H1 (cell line): Measurements from ENCODE around the gene STPG1.
"Not testable (repeated sequence)": the region's sequence is repeated elsewhere in the genome, so short reads cannot be mapped to it uniquely, and the experiment has no call there.

Experiments used
- BACH1 ChIP-seq: IDR thresholded peaks from 2 replicates; pipeline ENCODE4 v1.6.1; 2012; ENCODE audit warnings: low read length, improper control_type of control experiment
- EP300 ChIP-seq, 2 experiments: IDR thresholded peaks; 1 replicate in 1 of 2; 2 replicates in 1 of 2; pipeline ENCODE4 v1.6.1; 2011 to 2012; ENCODE audit warnings: low read depth in 2 of 2, low read length in 2 of 2, mild to moderate bottlenecking in 2 of 2, borderline replicate concordance in 1 of 2, inconsistent platforms in 1 of 2, moderate library complexity in 1 of 2
- EZH2 ChIP-seq: fragments of 200-600 bp; sonication (generic); IDR thresholded peaks from 2 replicates; pipeline ENCODE4 v1.7.1; 2012; ENCODE audit warnings: low read depth, mild to moderate bottlenecking, moderate library complexity, low read length, inconsistent platforms; ENCODE audit not compliant: severe bottlenecking
- GABPA ChIP-seq: IDR thresholded peaks from 2 replicates; pipeline ENCODE4 v1.6.1; 2011; ENCODE audit warnings: mild to moderate bottlenecking, low read length, moderate library complexity, borderline replicate concordance; ENCODE audit not compliant: insufficient read depth
- HDAC2 ChIP-seq, 2 experiments: fragments of 300-600 bp in 1 of 2; sonication (generic) in 1 of 2; IDR thresholded peaks; 2 replicates each; pipeline ENCODE4 v1.6.1; 2011 to 2012; ENCODE audit warnings: low read depth in 2 of 2, low read length in 2 of 2, mild to moderate bottlenecking in 2 of 2, moderate library complexity in 2 of 2, borderline replicate concordance in 1 of 2, inconsistent platforms in 1 of 2
- JUN ChIP-seq: IDR thresholded peaks from 2 replicates; pipeline ENCODE4 v1.6.1; 2011; ENCODE audit warnings: low read depth, mild to moderate bottlenecking, improper control_type of control experiment, low read length
- TF ChIP-seq, protein P1 (sequence below), 3 experiments: IDR thresholded peaks; 1 replicate in 2 of 3; 2 replicates in 1 of 3; pipeline versions ENCODE4 v1.5.1 to v1.6.1; 2011; ENCODE audit warnings: low read length in 3 of 3, mild to moderate bottlenecking in 3 of 3, inconsistent platforms in 2 of 3, low read depth in 1 of 3, moderate library complexity in 1 of 3; ENCODE audit not compliant: insufficient read depth in 1 of 3; ENCODE audit errors: control extremely low read depth in 1 of 3
- TF ChIP-seq, protein P2 (sequence below): IDR thresholded peaks from 2 replicates; pipeline ENCODE4 v1.6.1; 2012; ENCODE audit warnings: low read length, inconsistent platforms

- TF ChIP-seq GABPA; JUN; HDAC2 (IDR thresholded peaks at IDR 0.05; ENCODE audit: borderline replicate concordance in 1 of 2, low read depth in 2 of 2, low read length in 2 of 2); EZH2; BACH1; EP300 (IDR thresholded peaks at IDR 0.05; ENCODE audit: borderline replicate concordance in 1 of 2, low read depth in 2 of 2, low read length in 2 of 2): not testable (repeated sequence)
- TF ChIP-seq, protein P1, sequence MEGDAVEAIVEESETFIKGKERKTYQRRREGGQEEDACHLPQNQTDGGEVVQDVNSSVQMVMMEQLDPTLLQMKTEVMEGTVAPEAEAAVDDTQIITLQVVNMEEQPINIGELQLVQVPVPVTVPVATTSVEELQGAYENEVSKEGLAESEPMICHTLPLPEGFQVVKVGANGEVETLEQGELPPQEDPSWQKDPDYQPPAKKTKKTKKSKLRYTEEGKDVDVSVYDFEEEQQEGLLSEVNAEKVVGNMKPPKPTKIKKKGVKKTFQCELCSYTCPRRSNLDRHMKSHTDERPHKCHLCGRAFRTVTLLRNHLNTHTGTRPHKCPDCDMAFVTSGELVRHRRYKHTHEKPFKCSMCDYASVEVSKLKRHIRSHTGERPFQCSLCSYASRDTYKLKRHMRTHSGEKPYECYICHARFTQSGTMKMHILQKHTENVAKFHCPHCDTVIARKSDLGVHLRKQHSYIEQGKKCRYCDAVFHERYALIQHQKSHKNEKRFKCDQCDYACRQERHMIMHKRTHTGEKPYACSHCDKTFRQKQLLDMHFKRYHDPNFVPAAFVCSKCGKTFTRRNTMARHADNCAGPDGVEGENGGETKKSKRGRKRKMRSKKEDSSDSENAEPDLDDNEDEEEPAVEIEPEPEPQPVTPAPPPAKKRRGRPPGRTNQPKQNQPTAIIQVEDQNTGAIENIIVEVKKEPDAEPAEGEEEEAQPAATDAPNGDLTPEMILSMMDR (IDR thresholded peaks at IDR 0.05; ENCODE audit: control extremely low read depth in 1 of 3, insufficient read depth in 1 of 3, low read depth in 1 of 3, low read length in 3 of 3): not testable (repeated sequence)
- TF ChIP-seq, protein P2, sequence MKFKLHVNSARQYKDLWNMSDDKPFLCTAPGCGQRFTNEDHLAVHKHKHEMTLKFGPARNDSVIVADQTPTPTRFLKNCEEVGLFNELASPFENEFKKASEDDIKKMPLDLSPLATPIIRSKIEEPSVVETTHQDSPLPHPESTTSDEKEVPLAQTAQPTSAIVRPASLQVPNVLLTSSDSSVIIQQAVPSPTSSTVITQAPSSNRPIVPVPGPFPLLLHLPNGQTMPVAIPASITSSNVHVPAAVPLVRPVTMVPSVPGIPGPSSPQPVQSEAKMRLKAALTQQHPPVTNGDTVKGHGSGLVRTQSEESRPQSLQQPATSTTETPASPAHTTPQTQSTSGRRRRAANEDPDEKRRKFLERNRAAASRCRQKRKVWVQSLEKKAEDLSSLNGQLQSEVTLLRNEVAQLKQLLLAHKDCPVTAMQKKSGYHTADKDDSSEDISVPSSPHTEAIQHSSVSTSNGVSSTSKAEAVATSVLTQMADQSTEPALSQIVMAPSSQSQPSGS: not testable (repeated sequence)
Measured at GRCh38 chr1:24446446-24446845, 32.9 kb upstream of the STPG1 start.
